Measurements from ENCODE around the gene WAPL. TPM values are rescaled to one million over a fixed set of nuclear protein-coding genes. Genes with fewer than 3 reads are reported as not detected.
A peak's percentile ranks its signal among the peaks of the same experiment; 100 is the strongest.

WAPL gene
- total RNA-seq (2016; rRNA removed; fragmentation: Illumina TruSeq; extraction: Trizol) (43.5 and 64.9 TPM in 2 replicates), polyA plus RNA-seq (2011; rRNA removed) (12.3 and 13.2 TPM in 2 replicates), polyA minus RNA-seq (2011; rRNA and poly(A)+ RNA removed; ENCODE audit: low replicate concordance) (17.4 and 26.8 TPM in 2 replicates), Bru-seq, nascent RNA (percentile 91 among the genes with signal in this experiment), BruChase-seq, experiment 1, labeled RNA remaining after a 6-hour chase (percentile 89 among the genes with signal in this experiment), BruChase-seq, experiment 2, labeled RNA remaining after a 2-hour chase (percentile 91 among the genes with signal in this experiment)
- 13.0 and 17.4 TPM in 2 replicates for total RNA-seq (2016; cell fraction: cytosol; rRNA removed; fragmentation: Illumina TruSeq; extraction: Trizol; ENCODE audit: low read depth)
- total RNA-seq (2016; cell fraction: insoluble cytoplasmic fraction; rRNA removed; fragmentation: Illumina TruSeq; extraction: Trizol): 43.7 and 63.9 TPM in 2 replicates
- total RNA-seq (2016; cell fraction: membrane; rRNA removed; fragmentation: Illumina TruSeq; extraction: Trizol): 23.7 and 25.1 TPM in 2 replicates
- 39.3 and 43.8 TPM in 2 replicates for total RNA-seq (2016; cell fraction: nucleus; rRNA removed; fragmentation: Illumina TruSeq; extraction: Trizol)
- 5.6 and 9.8 TPM in 2 replicates for polyA plus RNA-seq (2011; cell fraction: cytosol; rRNA removed)
- polyA plus RNA-seq (2011; cell fraction: nucleus; rRNA removed): 8.2 and 10.9 TPM in 2 replicates
- polyA plus RNA-seq (2012): 22.0 and 30.6 TPM in 2 replicates
- polyA plus RNA-seq (2016; cell fraction: cytosol; fragmentation: Illumina TruSeq; extraction: Trizol; ENCODE audit: low read depth): 1.3 and 1.7 TPM in 2 replicates
- polyA plus RNA-seq (2016; cell fraction: insoluble cytoplasmic fraction; fragmentation: Illumina TruSeq; extraction: Trizol; ENCODE audit: low read depth): 38.5 and 41.9 TPM in 2 replicates
- 7.0 and 7.3 TPM in 2 replicates for polyA plus RNA-seq (2016; cell fraction: membrane; fragmentation: Illumina TruSeq; extraction: Trizol; ENCODE audit: low read depth)
- 30.3 and 32.3 TPM in 2 replicates for polyA plus RNA-seq (2016; cell fraction: nucleus; fragmentation: Illumina TruSeq; extraction: Trizol; ENCODE audit: insufficient read depth, low read depth)
- 26.6 and 30.6 TPM in 2 replicates for polyA minus RNA-seq (2011; cell fraction: cytosol; rRNA and poly(A)+ RNA removed)
- 38.2 and 48.1 TPM in 2 replicates for polyA minus RNA-seq (2011; cell fraction: nucleus; rRNA and poly(A)+ RNA removed)
- long read RNA-seq, experiment 1, partial matches to known transcripts: 26 of 36 reads
- long read RNA-seq, experiment 1, other reads (novel, unspliced or antisense): 10 of 36 reads
- long read RNA-seq, experiment 2, full-length matches to known transcripts: 8 of 62 reads
- long read RNA-seq, experiment 2, partial matches to known transcripts: 13 of 62 reads
- long read RNA-seq, experiment 2, other reads (novel, unspliced or antisense): 41 of 62 reads

GRCh38 chr10:86521678-86522509 is at the start of gene WAPL:
Gene WAPL, minus strand, starts transcription at chr10:86521792. Its CDS starts 3,723 bp downstream, at chr10:86518069.
- Histone ChIP-seq H3K4me3 (replicated peaks in 1 of 3; ENCODE audit: insufficient read depth in 1 of 3, low read depth in 2 of 3, low read length in 3 of 3) (peak within 1 kb of the TSS; percentile 73 to 99 (median 79)), H3K9ac (ENCODE audit: insufficient read depth, low read depth, low read length) (peak within 1 kb of the TSS; percentile 92), H3K36me3 (replicated peaks in 1 of 2; ENCODE audit: control insufficient read depth in 1 of 2, insufficient read depth in 2 of 2, low read length in 2 of 2) (peaks cover 2 to 7% of the 10 kb centered on the region in 2 experiments; a peak in 2 of 5 replicates), H3K79me2 (ENCODE audit: insufficient read depth, low read length) (peaks cover 65% of the 10 kb centered on the region), H3K4me2 (ENCODE audit: low read depth, low read length) (peak within 1 kb of the TSS; percentile 88), H2AFZ (ENCODE audit: low read length) (no peak within 1 kb of the TSS), H3K4me1 (ENCODE audit: insufficient read depth, low read length) (peaks cover 58% of the 10 kb centered on the region), H3K9me3 (ENCODE audit: low read length) (no peaks in the 10 kb centered on the region), H4K20me1 (ENCODE audit: insufficient read depth, low read length) (peaks cover 17% of the 10 kb centered on the region), H3K27me3 (ENCODE audit: control insufficient read depth in 1 of 2, insufficient read depth in 2 of 2, low read length in 2 of 2) (no peaks in the 10 kb centered on the region; a peak in 1 of 5 replicates), H3K27ac (ENCODE audit: extremely low read length, insufficient read depth, low read length) (peak within 1 kb of the TSS; percentile 87)
- ChIA-PET CTCF (ENCODE audit: low intra/inter-chr PET ratio, low total read pairs) (interaction anchor here (0.9 kb wide), 1 partner anchor 64 kb away, joined by 3 read pairs; no protein-coding TSS in a partner anchor), POLR2A (interaction anchor here (1.5 to 3.0 kb wide), 4 partner anchors 13 to 121 kb away, joined by 5 to 20 read pairs (median 10); no protein-coding TSS in a partner anchor)
- DNase-seq (ENCODE audit: low spot score): peak; percentile 87
- WGBS (ENCODE audit: low lambda C conversion rate): under 1% methylated on average over 22 of the region's 87 CpGs
- intact Hi-C loops (cut with micrococcal nuclease; ENCODE audit: unreplicated experiment): loop anchor here (1.0 to 2.0 kb wide), 2 partner anchors 81 to 122 kb away; no protein-coding TSS in a partner anchor
- FAIRE-seq: no peak
- BruUV-seq (replicated peaks): no TSS peak
- in situ Hi-C loops (cut with HindIII; ENCODE audit: extremely low pct_ligation_motif_present, low pct_unique_long_range_greater_than_20kb): no loop called here
- peak; percentile 94 for ATAC-seq
- TF ChIP-seq MIER2 (CRISPR knock-in tag; IDR thresholded peaks at IDR 0.05): no peak
- TF ChIP-seq ZNF839 (CRISPR knock-in tag; IDR thresholded peaks at IDR 0.05; ENCODE audit: borderline replicate concordance): no peak
- peak; percentile 83 for TF ChIP-seq HNRNPK (IDR thresholded peaks at IDR 0.05; ENCODE audit: low read depth, low read length, poor library complexity, severe bottlenecking)
- TF ChIP-seq ZNF331 (CRISPR knock-in tag; IDR thresholded peaks at IDR 0.05): peak; percentile 23; the same call in 1 of the 2 replicates
- peak; percentile 87 for TF ChIP-seq ZNF607 (CRISPR knock-in tag; IDR thresholded peaks at IDR 0.05; ENCODE audit: borderline replicate concordance)
- peak; percentile 73; the same call in 1 of the 2 replicates for TF ChIP-seq ZSCAN9 (CRISPR knock-in tag; IDR thresholded peaks at IDR 0.05; ENCODE audit: borderline replicate concordance)
- TF ChIP-seq NFKB2 (CRISPR knock-in tag; IDR thresholded peaks at IDR 0.05; ENCODE audit: borderline replicate concordance): peak; percentile 66; the same call in 1 of the 2 replicates
- no peak; the same call in 1 of the 2 replicates for TF ChIP-seq RXRA (CRISPR knock-in tag; IDR thresholded peaks at IDR 0.05)
- no peak for TF ChIP-seq MAFK (conservative IDR thresholded peaks at IDR 0.05 in 1 of 2, IDR thresholded peaks at IDR 0.05 in 1 of 2; ENCODE audit: low read length in 2 of 2)
- no peak for TF ChIP-seq ZNF660 (CRISPR knock-in tag; IDR thresholded peaks at IDR 0.05; ENCODE audit: borderline replicate concordance, low read depth)
- no peak for TF ChIP-seq ZFP36L2 (CRISPR knock-in tag; IDR thresholded peaks at IDR 0.05)
- TF ChIP-seq ZFAT (CRISPR knock-in tag; conservative IDR thresholded peaks at IDR 0.05): no peak; the same call in 1 of the 2 replicates
- TF ChIP-seq SAP130 (CRISPR knock-in tag; IDR thresholded peaks at IDR 0.05; ENCODE audit: low read depth): peak; percentile 78
- TF ChIP-seq, protein P1, sequence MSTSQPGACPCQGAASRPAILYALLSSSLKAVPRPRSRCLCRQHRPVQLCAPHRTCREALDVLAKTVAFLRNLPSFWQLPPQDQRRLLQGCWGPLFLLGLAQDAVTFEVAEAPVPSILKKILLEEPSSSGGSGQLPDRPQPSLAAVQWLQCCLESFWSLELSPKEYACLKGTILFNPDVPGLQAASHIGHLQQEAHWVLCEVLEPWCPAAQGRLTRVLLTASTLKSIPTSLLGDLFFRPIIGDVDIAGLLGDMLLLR (CRISPR knock-in tag; IDR thresholded peaks at IDR 0.05): peak; percentile 32; the same call in 1 of the 2 replicates
- no peak; the same call in 1 of the 2 replicates for TF ChIP-seq MED13 (CRISPR knock-in tag; IDR thresholded peaks at IDR 0.05)
- 0 out of 2 replicates have a peak, but pooled peaks have one; percentile 19 for TF ChIP-seq ZNF446 (CRISPR knock-in tag; IDR thresholded peaks at IDR 0.05)
- TF ChIP-seq ZNF354B (CRISPR knock-in tag; IDR thresholded peaks at IDR 0.05): no peak
- no peak for TF ChIP-seq RFX1 (IDR thresholded peaks at IDR 0.05)
- TF ChIP-seq RBAK (CRISPR knock-in tag; IDR thresholded peaks at IDR 0.05): no peak
